Neural cell (in vitro differentiated cells): ENCODE measurements around the gene FGF1.

Source experiments
- EP300 ChIP-seq: fragments of 450-650 bp; conservative IDR thresholded peaks from 2 replicates; pipeline ENCODE4 v1.6.1; 2014; ENCODE audit warnings: antibody characterized with exemption, mild to moderate bottlenecking, moderate library complexity; ENCODE audit not compliant: poor library complexity, severe bottlenecking
- TF ChIP-seq, protein P1 (sequence below): IDR thresholded peaks from 2 replicates; pipeline ENCODE4 v1.6.1; 2012; ENCODE audit warnings: borderline replicate concordance
- TF ChIP-seq, protein P2 (sequence below): fragments of 450-650 bp; IDR thresholded peaks from 2 replicates; pipeline ENCODE4 v1.5.1; 2014; ENCODE audit warnings: antibody characterized with exemption, mild to moderate bottlenecking, moderate library complexity; ENCODE audit not compliant: poor library complexity, severe bottlenecking

DNA sequence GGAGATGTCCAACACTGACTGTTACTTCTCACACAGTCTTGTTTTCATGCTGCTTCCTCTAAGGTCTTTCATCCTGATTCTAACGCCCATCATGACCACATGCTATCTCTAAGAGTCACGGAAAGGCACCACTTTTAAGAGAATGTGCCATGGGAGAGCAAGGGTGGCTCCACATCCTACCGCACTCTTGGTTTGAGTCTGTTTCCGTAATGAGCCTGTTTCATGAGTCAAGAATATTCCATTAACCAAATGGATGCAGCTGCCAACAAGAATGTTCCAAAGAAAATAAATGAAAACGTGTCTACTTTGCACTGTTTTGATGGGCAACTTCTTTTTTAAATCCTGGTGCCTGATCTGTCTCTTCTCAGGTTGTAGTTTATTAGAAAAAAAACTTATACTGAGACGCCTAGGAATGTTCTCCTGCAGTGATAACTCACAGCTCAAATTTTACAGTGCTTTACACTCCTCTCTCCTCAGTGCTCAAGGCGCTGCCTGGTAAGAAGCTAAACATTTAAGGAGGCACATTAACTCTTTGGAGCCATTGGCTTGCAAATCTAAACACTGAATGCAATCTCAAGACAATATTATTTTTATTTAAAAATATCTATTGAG is 124.3 kb downstream of the FGF1 start:
- TF ChIP-seq, protein P1, sequence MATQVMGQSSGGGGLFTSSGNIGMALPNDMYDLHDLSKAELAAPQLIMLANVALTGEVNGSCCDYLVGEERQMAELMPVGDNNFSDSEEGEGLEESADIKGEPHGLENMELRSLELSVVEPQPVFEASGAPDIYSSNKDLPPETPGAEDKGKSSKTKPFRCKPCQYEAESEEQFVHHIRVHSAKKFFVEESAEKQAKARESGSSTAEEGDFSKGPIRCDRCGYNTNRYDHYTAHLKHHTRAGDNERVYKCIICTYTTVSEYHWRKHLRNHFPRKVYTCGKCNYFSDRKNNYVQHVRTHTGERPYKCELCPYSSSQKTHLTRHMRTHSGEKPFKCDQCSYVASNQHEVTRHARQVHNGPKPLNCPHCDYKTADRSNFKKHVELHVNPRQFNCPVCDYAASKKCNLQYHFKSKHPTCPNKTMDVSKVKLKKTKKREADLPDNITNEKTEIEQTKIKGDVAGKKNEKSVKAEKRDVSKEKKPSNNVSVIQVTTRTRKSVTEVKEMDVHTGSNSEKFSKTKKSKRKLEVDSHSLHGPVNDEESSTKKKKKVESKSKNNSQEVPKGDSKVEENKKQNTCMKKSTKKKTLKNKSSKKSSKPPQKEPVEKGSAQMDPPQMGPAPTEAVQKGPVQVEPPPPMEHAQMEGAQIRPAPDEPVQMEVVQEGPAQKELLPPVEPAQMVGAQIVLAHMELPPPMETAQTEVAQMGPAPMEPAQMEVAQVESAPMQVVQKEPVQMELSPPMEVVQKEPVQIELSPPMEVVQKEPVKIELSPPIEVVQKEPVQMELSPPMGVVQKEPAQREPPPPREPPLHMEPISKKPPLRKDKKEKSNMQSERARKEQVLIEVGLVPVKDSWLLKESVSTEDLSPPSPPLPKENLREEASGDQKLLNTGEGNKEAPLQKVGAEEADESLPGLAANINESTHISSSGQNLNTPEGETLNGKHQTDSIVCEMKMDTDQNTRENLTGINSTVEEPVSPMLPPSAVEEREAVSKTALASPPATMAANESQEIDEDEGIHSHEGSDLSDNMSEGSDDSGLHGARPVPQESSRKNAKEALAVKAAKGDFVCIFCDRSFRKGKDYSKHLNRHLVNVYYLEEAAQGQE: no peak
- TF ChIP-seq, protein P2, sequence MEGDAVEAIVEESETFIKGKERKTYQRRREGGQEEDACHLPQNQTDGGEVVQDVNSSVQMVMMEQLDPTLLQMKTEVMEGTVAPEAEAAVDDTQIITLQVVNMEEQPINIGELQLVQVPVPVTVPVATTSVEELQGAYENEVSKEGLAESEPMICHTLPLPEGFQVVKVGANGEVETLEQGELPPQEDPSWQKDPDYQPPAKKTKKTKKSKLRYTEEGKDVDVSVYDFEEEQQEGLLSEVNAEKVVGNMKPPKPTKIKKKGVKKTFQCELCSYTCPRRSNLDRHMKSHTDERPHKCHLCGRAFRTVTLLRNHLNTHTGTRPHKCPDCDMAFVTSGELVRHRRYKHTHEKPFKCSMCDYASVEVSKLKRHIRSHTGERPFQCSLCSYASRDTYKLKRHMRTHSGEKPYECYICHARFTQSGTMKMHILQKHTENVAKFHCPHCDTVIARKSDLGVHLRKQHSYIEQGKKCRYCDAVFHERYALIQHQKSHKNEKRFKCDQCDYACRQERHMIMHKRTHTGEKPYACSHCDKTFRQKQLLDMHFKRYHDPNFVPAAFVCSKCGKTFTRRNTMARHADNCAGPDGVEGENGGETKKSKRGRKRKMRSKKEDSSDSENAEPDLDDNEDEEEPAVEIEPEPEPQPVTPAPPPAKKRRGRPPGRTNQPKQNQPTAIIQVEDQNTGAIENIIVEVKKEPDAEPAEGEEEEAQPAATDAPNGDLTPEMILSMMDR: no peak
- TF ChIP-seq EP300: no peak
